Fibroblast of gingiva (primary cell): ENCODE measurements around the gene APOBEC3A.

Experiments
- DNase-seq: peaks from one replicate; pipeline ENCODE4 v3.0.0-alpha.2; 2011; ENCODE audit warnings: low read depth

Gene APOBEC3A

GRCh38 chr22:38957046-38957770 lies at the start of gene APOBEC3A:
Gene APOBEC3A, plus strand, starts transcription at chr22:38957609. Its CDS starts 83 bp downstream, at chr22:38957692.
- peak; percentile 0 for DNase-seq

DNA sequence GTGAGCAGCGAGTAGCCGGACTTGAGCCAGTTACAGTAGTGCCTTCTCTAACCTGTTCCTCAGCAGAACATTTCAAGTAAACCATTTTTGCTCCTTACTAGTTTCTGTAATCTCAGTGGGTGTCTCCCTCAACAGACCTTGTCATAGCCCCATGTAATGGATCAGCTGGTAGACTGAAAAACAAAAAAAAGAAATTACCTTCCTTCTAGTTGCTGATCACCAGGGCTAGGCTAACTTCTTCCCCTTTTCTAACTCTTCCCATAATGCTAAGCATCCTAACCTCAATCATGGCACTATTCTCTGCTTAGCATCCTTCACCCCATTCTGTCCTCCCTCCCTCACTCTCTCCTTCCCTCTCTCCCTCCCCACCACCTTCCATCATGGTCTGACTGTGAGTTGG lies 49.6 kb upstream of the APOBEC3A start:
- DNase-seq: no peak

DNA sequence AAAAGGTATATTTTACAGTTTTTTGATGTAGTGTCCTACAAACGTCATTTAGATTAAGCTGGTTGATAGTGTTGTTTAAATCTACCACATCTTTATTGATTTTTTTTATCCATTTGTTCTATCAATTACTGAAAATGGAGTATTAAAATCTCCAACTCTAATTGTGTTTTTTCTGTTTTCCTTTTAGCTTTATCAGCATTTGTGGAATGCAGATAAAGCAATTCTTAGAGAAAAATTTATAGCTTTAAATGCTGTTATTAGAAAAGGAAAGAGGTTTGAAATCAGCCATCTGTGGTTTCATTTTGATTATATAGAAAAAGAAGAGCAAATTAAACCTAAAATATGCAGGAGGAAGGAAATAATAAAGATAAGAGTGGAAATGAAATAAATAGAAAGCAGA lies 46.0 kb upstream of the APOBEC3A start:
- no peak for DNase-seq

- DNase-seq: no peak
Observed at GRCh38 chr22:38919631-38920190, 37.7 kb upstream of the APOBEC3A start.

DNA sequence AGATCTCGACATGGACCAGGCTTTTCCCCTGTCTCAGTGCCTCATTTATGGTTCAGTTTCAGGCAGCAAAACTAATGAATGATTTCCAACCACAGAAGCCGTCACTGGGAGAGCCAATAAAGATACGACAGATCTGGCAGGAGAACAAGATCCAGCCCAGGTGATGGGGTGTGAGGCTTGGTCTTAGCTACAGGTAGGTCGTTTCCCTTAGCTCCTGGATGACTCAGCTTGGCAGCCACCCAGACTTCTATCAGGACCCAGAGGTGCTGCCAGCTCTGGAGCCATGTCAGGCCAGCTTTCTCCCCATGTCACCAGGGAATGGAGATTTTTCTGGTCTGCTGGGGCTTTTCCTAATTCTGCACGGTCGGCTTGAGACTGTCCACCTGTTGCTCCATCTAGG lies 36.3 kb upstream of the APOBEC3A start:
- DNase-seq: no peak

DNA sequence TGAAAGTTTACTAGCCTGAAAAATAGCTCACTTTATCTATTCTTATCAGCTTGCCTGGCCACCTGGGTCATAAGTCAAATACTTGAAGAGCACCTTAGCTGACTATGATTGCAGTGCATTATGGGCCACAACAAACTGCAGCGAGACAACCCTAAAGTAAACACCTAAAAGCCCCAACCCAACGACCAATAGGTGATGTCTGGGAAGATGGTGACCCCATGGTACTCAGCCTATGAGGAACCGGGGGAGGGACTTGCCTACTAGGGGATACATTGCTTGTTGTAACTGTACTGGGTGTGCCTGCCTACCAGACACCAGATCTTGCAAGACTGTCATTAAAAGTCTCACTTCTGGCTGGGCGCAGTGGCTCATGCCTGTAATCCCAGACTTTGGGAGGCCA lies 35.6 kb upstream of the APOBEC3A start:
- no peak for DNase-seq

DNA sequence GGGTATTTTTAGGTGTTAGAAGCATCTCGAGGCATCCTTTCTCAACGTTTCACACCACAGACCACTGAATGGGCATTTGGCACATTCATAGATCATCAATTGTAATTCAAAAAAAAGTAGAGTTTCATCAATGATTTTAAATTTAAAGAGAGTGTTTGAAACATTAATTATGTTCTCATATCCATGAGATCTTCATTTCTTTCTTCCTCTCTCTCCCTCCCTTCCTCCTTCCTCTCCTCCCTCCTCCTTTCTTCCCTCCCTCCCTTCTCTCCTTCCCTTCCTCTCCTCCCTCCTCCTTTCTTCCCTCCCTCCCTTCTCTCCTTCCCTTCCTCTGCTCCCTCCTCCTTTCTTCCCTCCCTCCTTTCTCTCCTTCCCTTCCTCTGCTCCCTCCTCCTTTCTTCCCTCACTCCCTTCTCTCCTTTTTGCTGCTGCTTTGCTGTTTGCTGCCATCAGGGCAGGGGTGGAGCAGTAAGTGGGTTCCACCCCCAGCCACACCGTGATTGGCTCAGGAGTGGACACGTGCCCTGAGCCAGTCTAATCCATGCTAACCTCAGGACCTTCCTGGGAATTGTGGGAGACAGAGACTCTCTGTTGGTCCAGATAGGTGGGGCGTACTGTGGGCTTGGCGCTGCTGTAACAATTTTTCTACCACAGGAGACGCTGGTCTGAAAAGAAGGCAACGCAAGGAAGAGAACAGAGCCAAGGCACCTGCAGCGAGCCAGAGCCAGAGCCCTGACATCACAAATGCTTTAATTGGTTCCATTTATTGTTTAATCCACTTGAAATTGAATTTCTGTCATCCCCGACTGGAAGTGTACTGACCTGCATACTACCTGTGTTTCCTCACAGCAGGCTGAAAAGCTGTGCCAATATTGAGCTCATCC lies 33.7 kb upstream of the APOBEC3A start:
- DNase-seq: peak; percentile 56

- DNase-seq: peak; percentile 93
Observed at GRCh38 chr22:38924347-38924952, 33.0 kb upstream of the APOBEC3A start.

DNA sequence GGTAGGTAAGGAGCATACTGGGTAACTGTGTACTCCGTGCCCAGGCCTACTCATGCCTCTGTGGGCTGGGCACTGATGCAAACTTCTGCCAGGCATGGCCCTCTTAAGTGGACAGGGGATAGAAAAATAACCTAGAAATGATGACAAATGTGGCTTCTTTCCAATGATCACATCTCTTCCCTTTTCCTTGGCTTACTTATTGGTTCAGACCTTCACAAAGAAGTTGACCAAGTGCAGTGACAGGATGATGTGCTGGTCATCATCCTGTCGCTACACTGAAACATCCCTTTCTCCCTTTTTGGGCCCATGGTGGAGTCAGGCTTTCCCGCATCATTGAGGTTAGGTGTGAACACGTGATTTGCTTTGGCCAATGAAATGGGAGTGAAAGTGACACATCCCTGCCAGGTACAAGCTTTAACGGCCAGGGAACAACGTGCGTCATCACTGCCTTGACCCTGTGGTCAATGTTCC lies 31.8 kb upstream of the APOBEC3A start:
- DNase-seq: no peak

GRCh38 chr22:38927033-38927781 lies 30.2 kb upstream of the APOBEC3A start:
- DNase-seq: peak; percentile 26

DNA sequence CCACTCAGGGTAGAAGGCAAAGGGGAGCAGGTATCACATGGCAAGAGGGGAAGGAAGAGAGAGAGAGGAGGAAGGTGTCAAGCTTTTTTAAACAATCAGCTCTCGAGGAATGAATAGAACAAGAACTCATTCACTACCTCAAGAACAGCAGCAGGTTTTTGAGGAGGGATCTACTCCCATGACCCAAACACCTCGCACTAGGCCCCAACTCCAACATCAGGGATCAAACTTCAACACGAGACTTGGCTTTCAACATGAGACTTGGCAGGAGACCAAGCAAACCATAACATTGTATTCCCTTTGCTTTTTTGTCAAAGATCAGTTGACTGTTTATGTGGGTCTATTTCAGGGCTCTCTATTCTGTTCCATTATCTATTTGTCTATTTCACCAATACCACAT lies 26.9 kb upstream of the APOBEC3A start:
- DNase-seq: no peak

- no peak for DNase-seq
Observed at GRCh38 chr22:38935023-38935422, 22.4 kb upstream of the APOBEC3A start.

DNA sequence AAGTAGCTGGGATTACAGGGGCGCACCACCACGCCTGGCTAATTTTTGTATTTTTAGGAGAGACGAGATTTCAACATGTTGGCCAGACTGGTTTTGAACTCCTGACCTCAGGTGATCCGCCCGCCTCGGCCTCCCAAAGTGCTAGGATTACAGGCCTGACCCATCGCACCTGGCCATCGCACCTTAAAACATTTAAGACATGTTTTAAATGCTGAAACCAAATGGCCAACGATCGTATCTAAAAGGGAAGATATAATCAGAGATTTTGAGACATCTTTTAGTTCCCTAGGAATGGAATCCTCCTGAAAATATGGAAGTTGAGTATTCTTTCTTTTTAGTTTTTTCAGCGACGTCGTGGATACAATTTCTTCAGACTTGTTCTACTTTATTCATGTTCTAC lies 21.8 kb upstream of the APOBEC3A start:
- DNase-seq: no peak

DNA sequence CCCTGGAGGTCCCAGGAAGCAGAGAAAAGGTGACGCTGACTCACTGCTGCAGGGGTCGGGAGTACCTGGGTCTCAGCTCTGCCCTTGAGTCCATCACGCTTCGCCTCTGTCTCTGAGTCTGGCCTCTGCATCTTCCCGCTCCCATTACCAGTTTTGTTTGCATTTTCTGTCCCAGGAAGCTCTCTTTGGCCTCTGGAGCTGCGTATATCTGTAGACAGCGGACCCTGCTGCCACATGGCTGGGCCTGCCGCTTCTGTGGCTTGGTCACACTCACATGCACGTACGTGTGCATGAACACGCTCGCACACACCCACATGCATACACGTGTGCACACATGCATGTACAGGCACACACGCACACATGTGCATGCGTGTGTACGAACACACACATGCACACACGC lies 20.8 kb upstream of the APOBEC3A start:
- no peak for DNase-seq

DNA sequence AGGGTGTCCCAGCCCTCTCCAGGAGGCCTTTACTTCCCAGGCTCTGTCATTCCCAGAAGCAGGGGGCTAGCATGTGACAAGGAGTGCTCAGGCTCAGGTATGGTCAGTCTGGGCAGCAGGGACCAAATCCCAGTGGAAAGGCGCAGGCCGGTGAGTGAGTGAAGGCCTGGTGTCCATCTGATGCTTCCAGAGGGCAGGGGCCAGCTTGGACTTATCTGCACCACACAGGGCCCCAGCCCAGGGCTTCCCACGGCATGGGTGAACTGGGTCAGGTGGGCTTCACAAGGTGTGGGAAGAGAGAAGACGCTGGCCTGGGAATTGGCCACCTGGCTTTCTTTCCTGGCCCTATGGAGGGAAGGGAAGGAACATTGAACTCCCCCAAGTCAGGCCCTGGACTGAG lies 20.4 kb upstream of the APOBEC3A start:
- no peak for DNase-seq

- DNase-seq: no peak
Observed at GRCh38 chr22:38937541-38937940, 19.9 kb upstream of the APOBEC3A start.

- no peak for DNase-seq
Observed at GRCh38 chr22:38938221-38938620, 19.2 kb upstream of the APOBEC3A start.

DNA sequence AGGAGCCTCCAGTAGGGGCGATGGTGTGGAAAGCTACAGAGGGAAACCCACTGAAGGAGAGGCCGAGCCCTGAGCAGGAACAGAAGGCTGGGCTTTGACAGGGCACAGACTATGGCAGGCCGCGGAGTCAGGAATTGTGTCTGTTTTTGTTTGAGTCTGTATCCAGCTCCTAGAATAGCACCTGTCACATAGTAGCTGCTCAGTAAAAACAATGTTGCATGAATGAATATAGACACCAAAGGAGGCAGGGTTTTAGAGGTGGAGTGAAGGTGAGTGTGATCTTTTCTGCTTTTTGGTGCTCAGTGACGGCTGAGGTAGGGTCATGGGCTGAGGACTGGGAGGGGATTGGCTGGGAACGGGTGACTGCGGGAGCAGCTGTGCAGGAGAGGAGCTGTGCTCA lies 18.5 kb upstream of the APOBEC3A start:
- DNase-seq: no peak

DNA sequence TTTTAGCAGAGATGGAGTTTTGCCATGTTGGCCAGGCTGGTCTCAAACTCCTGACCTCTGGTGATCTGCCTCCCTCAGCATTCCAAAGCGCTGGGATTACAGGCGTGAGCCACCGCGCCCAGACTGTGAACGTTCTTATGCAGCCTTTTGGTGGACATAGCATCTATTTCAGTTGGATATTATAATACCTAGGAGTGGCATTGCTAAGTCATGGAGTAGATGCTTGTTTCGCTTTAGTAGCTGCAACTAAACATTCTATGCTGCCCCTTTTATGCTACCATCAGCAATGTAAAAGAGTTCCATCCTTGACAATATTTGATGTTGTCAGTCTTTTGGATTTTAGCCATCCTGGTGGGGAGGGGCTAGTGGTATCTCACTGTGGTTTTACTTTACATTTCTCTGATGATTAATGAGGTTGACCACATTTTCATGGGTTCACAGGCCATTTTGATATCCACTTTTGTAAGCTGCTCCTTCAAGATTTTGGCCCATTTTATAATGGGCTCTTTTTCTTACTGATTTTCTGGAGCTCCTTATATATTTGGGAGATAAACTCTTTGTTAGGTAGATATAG lies 16.5 kb upstream of the APOBEC3A start:
- no peak for DNase-seq

DNA sequence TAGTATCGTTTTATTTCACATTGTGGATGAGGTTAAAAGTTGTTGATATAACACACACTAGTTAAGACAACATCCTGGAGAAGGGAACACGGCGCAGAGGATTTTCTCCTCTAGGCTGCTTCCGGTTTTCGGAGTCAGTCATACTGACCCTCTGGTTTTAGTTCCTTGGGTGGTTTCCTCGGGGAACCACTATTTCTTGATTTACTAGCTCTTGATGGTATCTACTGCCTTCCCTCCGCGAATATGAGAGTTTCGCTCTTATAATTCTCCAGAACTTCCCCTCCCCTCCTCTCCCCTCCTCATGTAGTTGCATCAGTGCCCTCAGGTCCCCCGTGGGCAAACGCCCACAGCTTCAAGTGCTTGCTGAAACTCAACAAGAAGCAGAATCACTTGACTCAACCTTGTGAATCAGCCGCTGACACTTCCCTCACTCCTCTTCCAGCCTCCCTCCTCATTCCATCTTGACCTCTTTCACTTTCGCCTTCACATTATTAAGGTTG lies 15.9 kb upstream of the APOBEC3A start:
- DNase-seq: no peak

DNA sequence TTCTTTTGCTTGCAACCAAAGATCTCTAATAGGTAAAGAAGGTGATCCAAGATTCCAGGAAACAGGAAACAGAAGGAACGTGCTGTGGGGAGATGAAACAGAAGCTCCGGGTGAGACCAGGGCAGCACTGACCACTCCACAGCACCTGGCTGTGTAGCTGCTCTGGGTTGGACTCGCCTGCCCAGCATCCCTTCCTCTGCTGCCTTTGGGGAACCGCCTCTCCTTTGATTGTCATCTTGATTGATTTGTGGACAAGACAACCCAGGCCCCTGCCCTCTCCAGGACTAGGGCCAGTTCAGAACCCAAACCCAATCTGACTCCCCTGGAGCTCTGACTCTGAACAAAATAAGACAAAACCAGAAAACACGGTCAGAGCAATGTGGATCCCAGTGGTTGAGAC lies 14.7 kb upstream of the APOBEC3A start:
- no peak for DNase-seq
